Smooth muscle cell of bladder (primary cell): ENCODE measurements around the gene FYCO1. TPM values are rescaled to one million over a fixed set of nuclear protein-coding genes. Genes with fewer than 3 reads are reported as not detected.

Experiments used
- total RNA-seq: library from RNA; depleted of rRNA; stranded (reverse); fragments of >200 nt; gene quantifications from 2 replicates; pipeline ENCODE4 v1.2.3, GENCODE V29; 2014

FYCO1 gene
- 47.5 and 57.2 TPM in 2 replicates for total RNA-seq

GRCh38 chr3:45995236-45996192, at the start of gene FYCO1:
Gene FYCO1, minus strand, starts transcription at chr3:45995824. Its CDS starts 10,914 bp downstream, at chr3:45984910.

GRCh38 chr3:46027021-46027705, 31.5 kb upstream of the FYCO1 start, which contains the start of gene XCR1:
Gene XCR1, minus strand, starts transcription at chr3:46027483. Its CDS starts 5,536 bp downstream, at chr3:46021947.

GRCh38 chr3:45943207-45943846, 52.3 kb downstream of the FYCO1 start, which contains the start of gene CXCR6:
Gene CXCR6, plus strand, starts transcription at chr3:45943464. Its CDS starts 3,018 bp downstream, at chr3:45946482.

GRCh38 chr3:45885979-45886705, 109.5 kb downstream of the FYCO1 start, which contains the start of gene CCR9:
Gene CCR9, plus strand, starts transcription at chr3:45886543. Its CDS starts 8,391 bp downstream, at chr3:45894934.

Other genes starting within 250 kb of the FYCO1 start
- gene SLC6A20, start 199.3 kb downstream of the FYCO1 start, total RNA-seq = not detected in 2 replicates
- 15.4 and 17.0 TPM in 2 replicates for gene LZTFL1, start 153.7 kb downstream of the FYCO1 start, total RNA-seq
- not detected in 2 replicates for gene CCR9, start 109.3 kb downstream of the FYCO1 start, total RNA-seq
- gene CXCR6, start 52.4 kb downstream of the FYCO1 start, total RNA-seq = 0.09 and 0.28 TPM in 2 replicates
- gene XCR1, start 31.7 kb upstream of the FYCO1 start, total RNA-seq = under 0.01 TPM in 2 replicates
- gene CCR1, start 212.5 kb upstream of the FYCO1 start, total RNA-seq = 0.57 and 1.3 TPM in 2 replicates
- gene CCR3, start 246.6 kb upstream of the FYCO1 start, total RNA-seq = 0.09 TPM in 1 of 2 replicates, not detected in the other